ENCODE data around the gene ZNRF1. TPM values are rescaled to one million over a fixed set of nuclear protein-coding genes. Genes with fewer than 3 reads are reported as not detected.

Gene ZNRF1
- total and polyA plus RNA-seq, 2 of the 13 experiments (the other 11 are each of a cell fraction or from before 2014, with no cell fraction given), result 43.9 to 58.7 TPM

- peaks cover 20 to 50% of the 10 kb centered on the region in 2 experiments for H3K36me3 ChIP-seq (replicated peaks in 1 of 2; ENCODE audit: control insufficient read depth in 1 of 2, insufficient read depth in 2 of 2, low read length in 2 of 2)
- DNase-seq (ENCODE audit: low spot score), result no peak
- WGBS (ENCODE audit: low lambda C conversion rate), result 97% methylated on average over 3 of the region's 3 CpGs
- no TSS peak for BruUV-seq (replicated peaks)
- intact Hi-C loops (cut with micrococcal nuclease; ENCODE audit: unreplicated experiment) (no loop called here), in situ Hi-C loops (cut with HindIII; ENCODE audit: extremely low pct_ligation_motif_present, low pct_unique_long_range_greater_than_20kb) (loop anchor here (10.0 kb wide), 1 partner anchor 107 kb away; the partner anchor contains the start of gene ZNRF1)
- FAIRE-seq, result no peak
- ChIA-PET CTCF (ENCODE audit: low intra/inter-chr PET ratio, low total read pairs) (no interaction called here), POLR2A (no interaction called here)
- ATAC-seq, result no peak
- no peak overlapping the region for H3K4me2 ChIP-seq (ENCODE audit: low read depth, low read length)
- H3K27ac ChIP-seq (ENCODE audit: extremely low read length, insufficient read depth, low read length), result no peak overlapping the region
- H3K4me3 ChIP-seq (replicated peaks in 1 of 3; ENCODE audit: insufficient read depth in 1 of 3, low read depth in 2 of 3, low read length in 3 of 3), result no peak overlapping the region
- H4K20me1 ChIP-seq (ENCODE audit: insufficient read depth, low read length), result peaks cover 11% of the 10 kb centered on the region
- no peak overlapping the region for H2AFZ ChIP-seq (ENCODE audit: low read length)
- H3K27me3 ChIP-seq (ENCODE audit: control insufficient read depth in 1 of 2, insufficient read depth in 2 of 2, low read length in 2 of 2), result no peaks in the 10 kb centered on the region
- no peak for TF ChIP-seq FOXO1 (CRISPR knock-in tag; IDR thresholded peaks at IDR 0.05)
- no peak for TF ChIP-seq ZNF512B (CRISPR knock-in tag; IDR thresholded peaks at IDR 0.05; ENCODE audit: borderline replicate concordance)
- TF ChIP-seq ZIK1 (CRISPR knock-in tag; IDR thresholded peaks at IDR 0.05; ENCODE audit: borderline replicate concordance, low read depth), result no peak
- no peak for TF ChIP-seq FOXC1 (CRISPR knock-in tag; IDR thresholded peaks at IDR 0.05; ENCODE audit: borderline replicate concordance)
- no peak for TF ChIP-seq PAF1 (CRISPR knock-in tag; IDR thresholded peaks at IDR 0.05)
- TF ChIP-seq ZNF138 (CRISPR knock-in tag; IDR thresholded peaks at IDR 0.05; ENCODE audit: low read depth), result no peak
- TF ChIP-seq MYPOP (CRISPR knock-in tag; IDR thresholded peaks at IDR 0.05), result no peak
- TF ChIP-seq SAFB2 (CRISPR knock-in tag; IDR thresholded peaks at IDR 0.05; ENCODE audit: borderline replicate concordance, low read depth), result no peak
- TF ChIP-seq ZNF839 (CRISPR knock-in tag; IDR thresholded peaks at IDR 0.05; ENCODE audit: borderline replicate concordance), result no peak
- no peak for TF ChIP-seq ZNF468 (CRISPR knock-in tag; IDR thresholded peaks at IDR 0.05)
- no peak for TF ChIP-seq HNF4G (IDR thresholded peaks at IDR 0.05; ENCODE audit: borderline replicate concordance, low read depth, low read length)
- no peak for TF ChIP-seq HNF4G (CRISPR knock-in tag; IDR thresholded peaks at IDR 0.05; ENCODE audit: borderline replicate concordance, low read depth)
- TF ChIP-seq GTF2F1 (IDR thresholded peaks at IDR 0.05; ENCODE audit: low read length), result no peak
- no peak for TF ChIP-seq KAT7 (CRISPR knock-in tag; IDR thresholded peaks at IDR 0.05; ENCODE audit: borderline replicate concordance)
- TF ChIP-seq ZNF614 (CRISPR knock-in tag; IDR thresholded peaks at IDR 0.05; ENCODE audit: borderline replicate concordance), result no peak
- TF ChIP-seq EEA1 (CRISPR knock-in tag; IDR thresholded peaks at IDR 0.05; ENCODE audit: borderline replicate concordance), result no peak
- no peak for TF ChIP-seq ZSCAN22 (CRISPR knock-in tag; IDR thresholded peaks at IDR 0.05)
- no peak for TF ChIP-seq KDM5A (IDR thresholded peaks at IDR 0.05; ENCODE audit: borderline replicate concordance, low read length)
- peaks cover 7% of the 10 kb centered on the region for H3K79me2 ChIP-seq (ENCODE audit: insufficient read depth, low read length)
- H3K4me1 ChIP-seq (ENCODE audit: insufficient read depth, low read length), result peaks cover 12% of the 10 kb centered on the region; the same call in 1 of the 2 replicates
- no peak overlapping the region for H3K9ac ChIP-seq (ENCODE audit: insufficient read depth, low read depth, low read length)
- no peaks in the 10 kb centered on the region for H3K9me3 ChIP-seq (ENCODE audit: low read length)
These were observed 102.8 kb downstream of the ZNRF1 start for GRCh38 chr16:75101635-75102034.

Measured in HepG2 (cell line).